Uterus (tissue), 2 donors: ENCODE results near the gene LRBA.

Experiments
- CTCF ChIP-seq, 4 experiments: fragments of 200-600 bp in 2 of 4; fragments of 450-650 bp in 2 of 4; sonication (generic) in 2 of 4; IDR thresholded peaks; one replicate each; pipeline ENCODE4 v1.5.1; 2016 to 2019; ENCODE audit warnings: antibody characterized with exemption in 4 of 4, mild to moderate bottlenecking in 2 of 4, moderate library complexity in 1 of 4
- POLR2A ChIP-seq, 2 donors: fragments of 450-650 bp; IDR thresholded peaks; one replicate each; pipeline ENCODE4 v1.6.1; 2016; ENCODE audit warnings: antibody characterized with exemption in 2 of 2, mild to moderate bottlenecking in 1 of 2, moderate library complexity in 1 of 2

DNA sequence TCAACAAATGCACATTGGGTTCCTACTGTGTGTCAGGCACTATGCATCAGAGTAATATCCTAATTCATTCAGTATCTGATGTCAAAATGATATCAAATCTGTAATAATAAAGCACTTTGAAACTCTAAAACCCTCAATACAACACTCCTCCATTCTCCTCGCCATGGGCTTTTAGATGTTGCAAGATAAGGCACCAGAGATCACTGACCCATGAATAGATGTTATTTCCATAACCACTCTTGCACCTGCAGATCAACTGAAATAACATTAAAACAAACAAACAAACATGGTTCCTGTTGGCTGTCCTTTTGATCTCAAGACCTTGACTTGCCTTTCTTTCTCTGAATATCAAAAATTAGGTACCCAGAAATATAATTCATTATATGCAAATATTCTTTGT is 333.0 kb downstream of the LRBA start:
- no peak for TF ChIP-seq CTCF (IDR thresholded peaks at IDR 0.05)
- no peak for TF ChIP-seq POLR2A (IDR thresholded peaks at IDR 0.05)
